ENCODE results near the gene ADAM23.
A peak's percentile ranks its signal among the peaks of the same experiment; 100 is the strongest.

The ADAM23 gene

GRCh38 chr2:206511283-206511682, 68.0 kb downstream of the ADAM23 start:
- no peak for DNase-seq (ENCODE audit: low read depth)

GRCh38 chr2:206512999-206513398, 69.7 kb downstream of the ADAM23 start:
- no peak for DNase-seq (ENCODE audit: low read depth)

GRCh38 chr2:206515580-206515979, 72.2 kb downstream of the ADAM23 start:
- DNase-seq (ENCODE audit: low read depth): no peak

- no peak for DNase-seq (ENCODE audit: low read depth)
Measured at GRCh38 chr2:206518997-206519396, 75.7 kb downstream of the ADAM23 start.

GRCh38 chr2:206520450-206520849, 77.1 kb downstream of the ADAM23 start:
- no peak for DNase-seq (ENCODE audit: low read depth)

GRCh38 chr2:206521115-206521514, 77.8 kb downstream of the ADAM23 start:
- DNase-seq (ENCODE audit: low read depth): no peak

- no peak for DNase-seq (ENCODE audit: low read depth)
Measured at GRCh38 chr2:206521612-206522011, 78.3 kb downstream of the ADAM23 start.

GRCh38 chr2:206526416-206526815, 83.1 kb downstream of the ADAM23 start:
- DNase-seq (ENCODE audit: low read depth): no peak

GRCh38 chr2:206527153-206527552, 83.8 kb downstream of the ADAM23 start:
- no peak for DNase-seq (ENCODE audit: low read depth)

- no peak for DNase-seq (ENCODE audit: low read depth)
Measured at GRCh38 chr2:206530727-206531126, 87.4 kb downstream of the ADAM23 start.

GRCh38 chr2:206531996-206532543, 88.7 kb downstream of the ADAM23 start:
- peak; percentile 3 for DNase-seq (ENCODE audit: low read depth)

- no peak for DNase-seq (ENCODE audit: low read depth)
Measured at GRCh38 chr2:206533977-206534376, 90.6 kb downstream of the ADAM23 start.

- DNase-seq (ENCODE audit: low read depth): no peak
Measured at GRCh38 chr2:206535260-206535986, 92.1 kb downstream of the ADAM23 start.

GRCh38 chr2:206540757-206541156, 97.4 kb downstream of the ADAM23 start:
- DNase-seq (ENCODE audit: low read depth): no peak

- no peak for DNase-seq (ENCODE audit: low read depth)
Measured at GRCh38 chr2:206543073-206543472, 99.7 kb downstream of the ADAM23 start.

GRCh38 chr2:206548383-206548782, 105.1 kb downstream of the ADAM23 start:
- DNase-seq (ENCODE audit: low read depth): no peak

- DNase-seq (ENCODE audit: low read depth): no peak
Measured at GRCh38 chr2:206555721-206556120, 112.4 kb downstream of the ADAM23 start.

GRCh38 chr2:206556357-206556949, 113.1 kb downstream of the ADAM23 start:
- peak; percentile 56 for DNase-seq (ENCODE audit: low read depth)

GRCh38 chr2:206557321-206557720, 114.0 kb downstream of the ADAM23 start:
- peak; percentile 11 for DNase-seq (ENCODE audit: low read depth)

- peak; percentile 46 for DNase-seq (ENCODE audit: low read depth)
Measured at GRCh38 chr2:206558492-206558891, 115.2 kb downstream of the ADAM23 start.

- peak; percentile 24 for DNase-seq (ENCODE audit: low read depth)
Measured at GRCh38 chr2:206561962-206562361, 118.6 kb downstream of the ADAM23 start.

GRCh38 chr2:206562375-206562774, 119.0 kb downstream of the ADAM23 start:
- DNase-seq (ENCODE audit: low read depth): peak; percentile 59

- no peak for DNase-seq (ENCODE audit: low read depth)
Measured at GRCh38 chr2:206563374-206563773, 120.0 kb downstream of the ADAM23 start.

- no peak for DNase-seq (ENCODE audit: low read depth)
Measured at GRCh38 chr2:206565666-206566065, 122.3 kb downstream of the ADAM23 start.

Data from amniotic epithelial cell (primary cell).